GM12873 (cell line): Measurements from ENCODE around the gene LRRC47.

Experiments used
- CTCF ChIP-seq: IDR thresholded peaks from 2 replicates; pipeline ENCODE4 v1.5.1; 2012; ENCODE audit warnings: low read depth, mild to moderate bottlenecking, moderate library complexity, low read length, control low read depth; ENCODE audit not compliant: insufficient read depth; ENCODE audit errors: missing control alignments

The LRRC47 gene

GRCh38 chr1:3753656-3754454, 42.4 kb downstream of the LRRC47 start:
- TF ChIP-seq CTCF, result no peak

GRCh38 chr1:3752400-3752945, 43.8 kb downstream of the LRRC47 start, which contains the start of gene CCDC27:
TSS of gene CCDC27 (plus strand) at chr1:3752450. CDS start at chr1:3752482, 32 bp downstream.
- no peak for TF ChIP-seq CTCF

GRCh38 chr1:3750741-3751140, 45.6 kb downstream of the LRRC47 start:
- TF ChIP-seq CTCF, result no peak

GRCh38 chr1:3749512-3749911, 46.8 kb downstream of the LRRC47 start:
- TF ChIP-seq CTCF, result no peak

- TF ChIP-seq CTCF, result no peak
Observed at GRCh38 chr1:3747903-3748302, 48.4 kb downstream of the LRRC47 start.

- TF ChIP-seq CTCF, result no peak
Observed at GRCh38 chr1:3747522-3747848, 48.8 kb downstream of the LRRC47 start.

GRCh38 chr1:3746830-3747521, 49.3 kb downstream of the LRRC47 start:
- no peak for TF ChIP-seq CTCF
